Breast epithelium (tissue), 4 donors: ENCODE data around the gene TLX1. TPM values are rescaled to one million over a fixed set of nuclear protein-coding genes. Genes with fewer than 3 reads are reported as not detected.

Source experiments
- DNase-seq, 2 donors: peaks; one replicate each; pipeline ENCODE4 v3.0.0-alpha.2; 2019; ENCODE audit warnings: low spot score in 2 of 2
- H3K27ac ChIP-seq, 2 donors: fragments of 200-600 bp; sonication (generic) in 1 of 2; one replicate each; pipeline ENCODE4 v1.5.1; 2016 to 2019; ENCODE audit warnings: mild to moderate bottlenecking in 1 of 2
- H3K27me3 ChIP-seq, 2 donors: fragments of 200-600 bp; sonication (generic) in 1 of 2; one replicate each; pipeline versions ENCODE4 v1.5.1 to v1.6.0; 2017 to 2019; ENCODE audit warnings: control low read depth in 1 of 2, mild to moderate bottlenecking in 1 of 2
- H3K36me3 ChIP-seq: fragments of 200-600 bp; one replicate; pipeline ENCODE4 v1.5.1; 2019
- H3K4me1 ChIP-seq, 2 donors: fragments of 200-600 bp; sonication (generic); one replicate each; pipeline ENCODE4 v1.5.1; 2016 to 2019; ENCODE audit warnings: control low read depth in 1 of 2
- H3K4me3 ChIP-seq, 3 donors: fragments of 200-600 bp; sonication (generic); 1 replicate in 2 of 3; 2 replicates in 1 of 3; pipeline ENCODE4 v1.5.1; 2016 to 2019; ENCODE audit warnings: mild to moderate bottlenecking in 3 of 3, moderate library complexity in 2 of 3
- H3K9me3 ChIP-seq, 2 donors: fragments of 200-600 bp; sonication (generic) in 1 of 2; one replicate each; pipeline ENCODE4 v1.5.1; 2016 to 2019; ENCODE audit warnings: control low read depth in 1 of 2
- CTCF ChIP-seq, 3 donors: fragments of 450-650 bp; IDR thresholded peaks; one replicate each; pipeline ENCODE4 v1.5.1; 2016 to 2017; ENCODE audit warnings: antibody characterized with exemption in 3 of 3, mild to moderate bottlenecking in 3 of 3, moderate library complexity in 3 of 3
- POLR2A ChIP-seq: fragments of 450-650 bp; IDR thresholded peaks from one replicate; pipeline ENCODE4 v1.6.1; 2016; ENCODE audit warnings: antibody characterized with exemption, mild to moderate bottlenecking, moderate library complexity
- POLR2AphosphoS5 ChIP-seq, 3 donors: sonication (generic); formaldehyde crosslinking; IDR thresholded peaks; one replicate each; pipeline ENCODE4 v1.6.1; 2017; ENCODE audit warnings: antibody characterized with exemption in 3 of 3
- intact Hi-C: fragments of 100-400 bp; cut with DNase I; formaldehyde crosslinking; loops from one replicate; pipeline ENCODE4 v1.15.1; 2023; ENCODE audit warnings: low total_unique reads
- total RNA-seq, 3 donors: library from RNA; depleted of rRNA; stranded (reverse); fragments of >200 nt; gene quantifications; one replicate each; pipeline ENCODE4 v1.1.0, GENCODE V29; 2016

The TLX1 gene
- total RNA-seq, 3 donors from 2014 or later: not detected

DNA sequence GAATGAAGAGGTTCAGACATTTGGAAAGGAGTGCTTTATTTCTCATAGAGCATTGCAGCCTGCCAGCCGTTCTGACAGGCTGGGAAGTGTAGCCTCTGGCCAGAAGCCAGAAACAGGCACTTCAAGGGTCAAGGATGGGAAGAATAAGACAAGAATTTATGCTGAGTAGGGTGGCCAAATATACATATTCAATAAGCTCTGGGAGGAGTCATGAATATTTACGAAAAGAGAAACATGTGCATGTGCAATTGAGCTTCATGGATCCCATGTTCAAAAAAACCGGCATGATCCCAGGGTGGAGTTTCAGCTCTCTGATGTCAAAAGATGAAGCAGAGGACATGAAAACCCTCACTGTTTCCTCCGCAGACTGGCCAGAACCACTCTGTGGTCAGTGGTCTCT, 32.9 kb downstream of the TLX1 start:
- Histone ChIP-seq H3K36me3 (no peaks in the 10 kb centered on the region), H3K27ac (no peak overlapping the region), H3K4me3 (no peak overlapping the region), H3K4me1 (no peaks in the 10 kb centered on the region), H3K27me3 (peaks cover 4 to 57% of the 10 kb centered on the region in 2 donors), H3K9me3 (no peaks in the 10 kb centered on the region)
- intact Hi-C loops: no loop called here
- DNase-seq: no peak
- no peak for TF ChIP-seq CTCF (IDR thresholded peaks at IDR 0.05)
- TF ChIP-seq POLR2A: no peak
- TF ChIP-seq POLR2AphosphoS5 (IDR thresholded peaks at IDR 0.05): no peak

DNA sequence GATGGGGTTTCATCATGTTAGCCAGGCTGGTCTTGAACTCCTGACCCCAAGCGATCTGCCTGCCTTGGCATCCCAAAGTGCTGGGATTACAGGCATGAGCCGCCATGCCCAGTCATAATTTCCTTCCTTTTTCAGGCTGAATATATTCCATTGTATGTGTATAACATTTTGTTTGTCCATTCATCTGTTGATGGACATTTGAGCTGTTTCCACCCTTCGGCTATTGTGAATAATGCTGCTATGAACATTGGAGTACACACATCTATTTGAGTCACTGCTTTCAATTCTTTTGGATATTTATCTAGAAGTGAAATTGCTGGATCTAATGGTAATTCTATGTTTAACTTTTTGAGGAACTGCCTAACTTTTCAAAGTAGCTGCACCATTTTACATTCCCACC, 34.6 kb downstream of the TLX1 start:
- Histone ChIP-seq H3K4me1 (no peaks in the 10 kb centered on the region), H3K4me3 (no peak overlapping the region), H3K27me3 (peaks cover 4 to 53% of the 10 kb centered on the region in 2 donors), H3K9me3 (no peaks in the 10 kb centered on the region), H3K27ac (no peak overlapping the region), H3K36me3 (no peaks in the 10 kb centered on the region)
- intact Hi-C loops: no loop called here
- no peak for TF ChIP-seq POLR2A
- TF ChIP-seq POLR2AphosphoS5 (IDR thresholded peaks at IDR 0.05): no peak
- TF ChIP-seq CTCF (IDR thresholded peaks at IDR 0.05): no peak
- no peak for DNase-seq

DNA sequence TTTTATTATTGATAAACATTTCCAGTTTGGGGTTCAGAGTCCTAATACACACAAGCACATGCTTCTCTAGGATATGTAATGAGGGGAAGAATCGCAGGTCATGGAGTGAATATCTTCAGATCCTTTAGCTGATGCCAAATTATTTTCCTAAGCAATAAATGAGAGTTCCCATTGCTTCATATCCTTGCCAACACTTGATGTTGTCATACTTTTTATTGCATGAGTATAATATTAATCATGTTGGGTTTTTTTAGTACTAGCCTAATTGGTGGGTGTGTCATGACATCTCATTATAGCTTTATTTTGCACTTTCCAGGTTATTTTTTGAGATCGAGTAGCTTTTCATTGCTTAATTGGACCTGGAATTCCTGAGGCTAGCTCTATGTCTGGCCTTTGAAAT, 35.3 kb downstream of the TLX1 start:
- intact Hi-C loops: no loop called here
- peaks cover 4 to 53% of the 10 kb centered on the region in 2 donors for H3K27me3 ChIP-seq
- DNase-seq: no peak
- no peak overlapping the region for H3K4me3 ChIP-seq
- no peaks in the 10 kb centered on the region for H3K9me3 ChIP-seq
- H3K27ac ChIP-seq: no peak overlapping the region
- no peaks in the 10 kb centered on the region for H3K36me3 ChIP-seq
- TF ChIP-seq POLR2A: no peak
- no peak for TF ChIP-seq POLR2AphosphoS5 (IDR thresholded peaks at IDR 0.05)
- no peak for TF ChIP-seq CTCF (IDR thresholded peaks at IDR 0.05)
- H3K4me1 ChIP-seq: no peaks in the 10 kb centered on the region

DNA sequence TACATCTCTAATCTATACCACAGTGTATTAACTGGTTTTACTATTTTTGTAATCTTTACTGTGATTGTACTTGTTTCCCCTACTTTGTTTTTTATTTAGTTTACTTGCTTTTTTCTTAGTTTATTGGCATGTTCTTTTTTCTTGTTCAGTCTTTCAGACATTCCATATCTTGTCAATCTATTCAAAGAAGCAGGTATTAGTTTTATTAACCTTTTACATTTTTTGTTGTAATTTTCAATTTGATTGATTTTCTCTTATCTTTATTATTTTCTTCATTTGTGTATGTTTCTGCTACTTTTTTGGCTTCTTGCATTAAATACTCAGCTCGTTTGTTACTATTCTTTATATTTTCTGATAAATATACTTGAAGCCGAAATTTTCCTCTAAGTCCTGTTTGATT, 41.6 kb downstream of the TLX1 start:
- no peak for DNase-seq
- Histone ChIP-seq H3K4me1 (no peaks in the 10 kb centered on the region), H3K4me3 (no peak overlapping the region), H3K36me3 (no peaks in the 10 kb centered on the region), H3K27me3 (peaks cover 0 to 23% of the 10 kb centered on the region in 2 donors), H3K27ac (no peak overlapping the region), H3K9me3 (peaks cover 3 to 22% of the 10 kb centered on the region in 2 donors)
- no peak for TF ChIP-seq POLR2A
- TF ChIP-seq POLR2AphosphoS5 (IDR thresholded peaks at IDR 0.05): no peak
- no peak for TF ChIP-seq CTCF (IDR thresholded peaks at IDR 0.05)
- intact Hi-C loops: no loop called here

DNA sequence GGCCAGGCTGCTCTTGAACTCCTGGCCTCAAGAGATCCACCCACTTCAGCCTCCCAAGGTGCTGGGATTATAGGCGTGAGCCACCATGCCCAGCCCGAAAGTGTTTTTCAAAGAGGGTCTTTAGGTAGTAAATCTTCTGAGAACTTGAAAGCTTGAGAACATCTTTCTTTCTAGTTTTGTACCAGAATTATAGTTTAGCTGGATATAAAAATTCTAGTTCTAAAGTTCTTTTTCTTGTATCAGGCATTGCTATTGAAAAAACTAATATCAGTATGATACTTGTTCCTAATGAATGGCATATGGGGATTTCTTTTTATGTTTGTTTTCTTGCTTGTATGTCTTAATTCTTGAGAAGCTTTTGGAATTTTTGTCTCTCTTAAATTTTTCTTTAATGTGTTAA, 43.2 kb downstream of the TLX1 start:
- TF ChIP-seq CTCF (IDR thresholded peaks at IDR 0.05) (no peak), POLR2AphosphoS5 (IDR thresholded peaks at IDR 0.05) (no peak), POLR2A (no peak)
- H3K27ac ChIP-seq: no peak overlapping the region
- H3K4me3 ChIP-seq: no peak overlapping the region
- peaks cover 0 to 11% of the 10 kb centered on the region in 2 donors for H3K27me3 ChIP-seq
- intact Hi-C loops: no loop called here
- H3K9me3 ChIP-seq: peaks cover 3 to 22% of the 10 kb centered on the region in 2 donors
- no peak for DNase-seq
- no peaks in the 10 kb centered on the region for H3K4me1 ChIP-seq
- H3K36me3 ChIP-seq: no peaks in the 10 kb centered on the region
